WTC11 (cell line): ENCODE measurements around the gene MOXD1.

ENCODE experiments used
- CTCF ChIP-seq: fragments of 200-600 bp; IDR thresholded peaks from 2 replicates; pipeline ENCODE4 v1.8.0; 2022; ENCODE audit warnings: antibody characterized with exemption
- MAX ChIP-seq: sonication (generic); formaldehyde crosslinking; IDR thresholded peaks from 2 replicates; pipeline ENCODE4 v1.8.0; 2022; ENCODE audit warnings: mild to moderate bottlenecking, missing genetic modification reagents
- PRRX2 ChIP-seq: fragments of 250-450 bp; sonication (Bioruptor Pico); IDR thresholded peaks from 2 replicates; pipeline ENCODE4 v1.8.0; 2021; ENCODE audit warnings: mild to moderate bottlenecking
- ZNF121 ChIP-seq: sonication (generic); formaldehyde crosslinking; IDR thresholded peaks from 2 replicates; pipeline ENCODE4 v1.8.0; 2023; ENCODE audit warnings: missing genetic modification reagents

- TF ChIP-seq ZNF121 (CRISPR knock-in tag), result no peak
- TF ChIP-seq CTCF, result no peak
- TF ChIP-seq PRRX2 (CRISPR knock-in tag), result no peak
- TF ChIP-seq MAX (CRISPR knock-in tag), result no peak
Measured at GRCh38 chr6:132253211-132253610, 148.1 kb downstream of the MOXD1 start.
